ENCODE measurements around the gene SYDE1.

- TF ChIP-seq CEBPB (IDR thresholded peaks at IDR 0.05; ENCODE audit: low read depth, low read length) (no peak), BHLHE40 (IDR thresholded peaks at IDR 0.05; ENCODE audit: low read depth, low read length) (no peak), FOS (IDR thresholded peaks at IDR 0.05; ENCODE audit: low read depth, low read length) (no peak), RFX5 (IDR thresholded peaks at IDR 0.05; ENCODE audit: low read depth, low read length) (no peak), CTCF (conservative IDR thresholded peaks at IDR 0.05; ENCODE audit: low read depth, low read length) (no peak), USF2 (IDR thresholded peaks at IDR 0.05; ENCODE audit: low read depth, low read length) (no peak), POLR2A (IDR thresholded peaks at IDR 0.05; ENCODE audit: low read depth, low read length) (no peak), ELK1 (IDR thresholded peaks at IDR 0.05; ENCODE audit: borderline replicate concordance, low read depth, low read length) (no peak), SMC3 (IDR thresholded peaks at IDR 0.05; ENCODE audit: low read depth, low read length) (no peak), MXI1 (IDR thresholded peaks at IDR 0.05; ENCODE audit: borderline replicate concordance, low read depth, low read length) (no peak)
These were observed 31.4 kb upstream of the SYDE1 start for GRCh38 chr19:15075806-15076205.

All from IMR-90 (cell line).